Glutamatergic neuron (in vitro differentiated cells): ENCODE measurements around the gene MLF2. TPM values are rescaled to one million over a fixed set of nuclear protein-coding genes. Genes with fewer than 3 reads are reported as not detected.

Source experiments
- DNase-seq: peaks from one replicate; pipeline ENCODE4 v3.0.0; 2022
- H3K27ac Mint-ChIP-seq: one replicate; pipeline ENCODE4 v1.8.0; 2020; ENCODE audit warnings: mild to moderate bottlenecking, mixed read lengths, inconsistent platforms; ENCODE audit not compliant: unreplicated experiment
- H3K27me3 Mint-ChIP-seq: one replicate; pipeline ENCODE4 v1.8.0; 2020; ENCODE audit warnings: mild to moderate bottlenecking, moderate library complexity, mixed read lengths, inconsistent platforms; ENCODE audit not compliant: unreplicated experiment
- H3K36me3 Mint-ChIP-seq: one replicate; pipeline ENCODE4 v1.8.0; 2020; ENCODE audit warnings: mild to moderate bottlenecking, mixed read lengths, inconsistent platforms; ENCODE audit not compliant: unreplicated experiment
- H3K4me1 Mint-ChIP-seq: one replicate; pipeline ENCODE4 v1.8.0; 2020; ENCODE audit warnings: mild to moderate bottlenecking, low read depth, mixed read lengths, inconsistent platforms; ENCODE audit not compliant: unreplicated experiment
- H3K4me3 Mint-ChIP-seq: one replicate; pipeline ENCODE4 v1.8.0; 2020; ENCODE audit warnings: mild to moderate bottlenecking, mixed read lengths, inconsistent platforms; ENCODE audit not compliant: unreplicated experiment
- H3K9me3 Mint-ChIP-seq: one replicate; pipeline ENCODE4 v1.8.0; 2020; ENCODE audit warnings: mild to moderate bottlenecking, moderate library complexity, mixed read lengths, inconsistent platforms; ENCODE audit not compliant: unreplicated experiment
- CTCF ChIP-seq: fragments of 200-600 bp; sonication (generic); IDR thresholded peaks from one replicate; pipeline ENCODE4 v1.5.0; 2021; ENCODE audit not compliant: partially characterized antibody, unreplicated experiment
- long read RNA-seq: library from polyadenylated mRNA; unstranded; transcript quantifications from one replicate; pipeline ENCODE4 v2.0.0, GENCODE V29; 2020; ENCODE audit not compliant: unreplicated experiment
- total RNA-seq: library from RNA; stranded (reverse); fragmentation: NEBNext Ultra II Directional; extraction: Animal tissue kit (Norgen Biotek cat#: 25700); gene quantifications from one replicate; pipeline ENCODE4 v1.2.1, GENCODE V29; 2021; ENCODE audit not compliant: unreplicated experiment

The MLF2 gene
- total RNA-seq, result 228 TPM
- long read RNA-seq, transcript MLF2-201 (9 exons, 1,969 nt), result major isoform, 102 of 127 reads
- long read RNA-seq, partial matches to known transcripts, result 14 of 127 reads
- long read RNA-seq, other reads (novel, unspliced or antisense), result 10 of 127 reads

- peaks cover 10% of the 10 kb centered on the region for H3K9me3 Mint-ChIP-seq
- H3K4me3 Mint-ChIP-seq, result peak within 1 kb of the TSS; percentile 95
These were observed at the start of gene MLF2 for GRCh38 chr12:6752921-6753771. TSS of gene MLF2 (minus strand) at chr12:6753141. CDS start at chr12:6752334, 807 bp downstream.

GRCh38 chr12:6799147-6799546, 46.2 kb upstream of the MLF2 start:
- H3K9me3 Mint-ChIP-seq, result peaks cover 1% of the 10 kb centered on the region
- no peak for TF ChIP-seq CTCF
- no peak for DNase-seq
- peaks cover 5% of the 10 kb centered on the region for H3K27me3 Mint-ChIP-seq
- H3K27ac Mint-ChIP-seq, result no peak overlapping the region
- peaks cover 2% of the 10 kb centered on the region for H3K36me3 Mint-ChIP-seq
- H3K4me1 Mint-ChIP-seq, result peaks cover 5% of the 10 kb centered on the region
- no peak overlapping the region for H3K4me3 Mint-ChIP-seq

More at GRCh38 chr12:6752921-6753771, at the start of gene MLF2:
- peaks cover 7% of the 10 kb centered on the region for H3K36me3 Mint-ChIP-seq
- peak within 1 kb of the TSS; percentile 98 for H3K27ac Mint-ChIP-seq
- peaks cover 21% of the 10 kb centered on the region for H3K4me1 Mint-ChIP-seq
- DNase-seq, result peak; percentile 98
- H3K27me3 Mint-ChIP-seq, result peaks cover 10% of the 10 kb centered on the region
- peak; percentile 87 for TF ChIP-seq CTCF

- H3K27ac Mint-ChIP-seq, result no peak overlapping the region
- no peak overlapping the region for H3K4me3 Mint-ChIP-seq
- no peak for TF ChIP-seq CTCF
- peaks cover 8% of the 10 kb centered on the region for H3K27me3 Mint-ChIP-seq
- peaks cover 16% of the 10 kb centered on the region for H3K4me1 Mint-ChIP-seq
- H3K36me3 Mint-ChIP-seq, result peaks cover 5% of the 10 kb centered on the region
- H3K9me3 Mint-ChIP-seq, result peaks cover 2% of the 10 kb centered on the region
- no peak for DNase-seq
These were observed 43.6 kb upstream of the MLF2 start for GRCh38 chr12:6796576-6796975.

GRCh38 chr12:6795088-6795487, 42.1 kb upstream of the MLF2 start:
- DNase-seq, result no peak
- Mint-ChIP-seq H3K36me3 (peaks cover 5% of the 10 kb centered on the region), H3K4me1 (peaks cover 16% of the 10 kb centered on the region), H3K27ac (no peak overlapping the region), H3K27me3 (peaks cover 8% of the 10 kb centered on the region), H3K9me3 (peaks cover 2% of the 10 kb centered on the region), H3K4me3 (no peak overlapping the region)
- no peak for TF ChIP-seq CTCF
